Measurements from ENCODE around the gene RPLP2. TPM values are rescaled to one million over a fixed set of nuclear protein-coding genes. Genes with fewer than 3 reads are reported as not detected.

The RPLP2 gene
- total and polyA plus RNA-seq, 8 donors: 761 to 1,687 (median 1,137) TPM

GRCh38 chr11:798093-798713 lies 11.6 kb upstream of the RPLP2 start, which contains the start of gene SLC25A22:
Gene SLC25A22, minus strand, starts transcription at chr11:798281. Its CDS starts 3,275 bp downstream, at chr11:795006.
- peak; percentile 68 to 95 (median 86) for DNase-seq
- Histone ChIP-seq H3K36me3 (peaks cover 0 to 1% (median 0%) of the 10 kb centered on the region in 3 donors), H3K4me3 (peak within 1 kb of the TSS; percentile 60 to 85 (median 70)), H3K9me3 (no peaks in the 10 kb centered on the region), H3K27me3 (no peaks in the 10 kb centered on the region), H3K27ac (peak within 1 kb of the TSS; percentile 86 to 90 (median 88)), H3K4me1 (peaks cover 8 to 17% (median 8%) of the 10 kb centered on the region in 3 donors)
- peak; percentile 42 to 69 (median 52) for ATAC-seq
- no peak for FAIRE-seq
- TF ChIP-seq CTCF (IDR thresholded peaks at IDR 0.05): peak; percentile 78 to 92 (median 82)
- WGBS, 2 donors: 1 to 2% methylated on average over 40 to 69 of the region's 69 CpGs
- intact Hi-C loops (cut with DNase I): no loop called here

- H3K27me3 ChIP-seq: no peaks in the 10 kb centered on the region
- ATAC-seq (no peak), FAIRE-seq (no peak), DNase-seq (peak in 3 of 6 donors; percentile 58 to 83 (median 62))
- peaks cover 11 to 20% (median 15%) of the 10 kb centered on the region in 3 donors for H3K4me1 ChIP-seq
- H3K4me3 ChIP-seq: no peak overlapping the region
- no peak for TF ChIP-seq CTCF (IDR thresholded peaks at IDR 0.05)
- intact Hi-C loops (cut with DNase I): no loop called here
- H3K36me3 ChIP-seq: no peaks in the 10 kb centered on the region
- WGBS, 2 donors: 87 to 91% methylated on average over 27 to 32 of the region's 32 CpGs
- H3K9me3 ChIP-seq: no peaks in the 10 kb centered on the region
- H3K27ac ChIP-seq: no peak overlapping the region
Measured at GRCh38 chr11:799641-800316, 10.0 kb upstream of the RPLP2 start.

- H3K4me3 ChIP-seq: no peak overlapping the region
- H3K4me1 ChIP-seq: peaks cover 11 to 20% (median 15%) of the 10 kb centered on the region in 3 donors
- no peaks in the 10 kb centered on the region for H3K36me3 ChIP-seq
- FAIRE-seq (no peak), ATAC-seq (no peak), DNase-seq (peak in 3 of 6 donors; percentile 53 to 73 (median 56))
- intact Hi-C loops (cut with DNase I): no loop called here
- no peaks in the 10 kb centered on the region for H3K9me3 ChIP-seq
- no peak overlapping the region for H3K27ac ChIP-seq
- 89 to 93% methylated on average over 28 to 30 of the region's 30 CpGs for WGBS, 2 donors
- no peak for TF ChIP-seq CTCF (IDR thresholded peaks at IDR 0.05)
- H3K27me3 ChIP-seq: no peaks in the 10 kb centered on the region
Measured at GRCh38 chr11:800473-800872, 9.3 kb upstream of the RPLP2 start.

- Histone ChIP-seq H3K4me1 (peaks cover 11 to 20% (median 15%) of the 10 kb centered on the region in 3 donors), H3K4me3 (no peak overlapping the region), H3K36me3 (no peaks in the 10 kb centered on the region), H3K9me3 (no peaks in the 10 kb centered on the region), H3K27me3 (no peaks in the 10 kb centered on the region), H3K27ac (no peak overlapping the region)
- intact Hi-C loops (cut with DNase I): no loop called here
- ATAC-seq (no peak), DNase-seq (peak in 3 of 6 donors; percentile 56 to 81 (median 63)), FAIRE-seq (no peak)
- 92 to 93% methylated on average over 18 to 20 of the region's 20 CpGs for WGBS, 2 donors
- no peak for TF ChIP-seq CTCF (IDR thresholded peaks at IDR 0.05)
Measured at GRCh38 chr11:801097-801780, 8.5 kb upstream of the RPLP2 start.

All from pancreas (tissue), 10 donors.